WTC11 (cell line): ENCODE data around the gene ERMP1.

ENCODE experiments used
- AFF4 ChIP-seq: sonication (generic); formaldehyde crosslinking; IDR thresholded peaks from 2 replicates; pipeline ENCODE4 v1.8.1; 2023; ENCODE audit warnings: mild to moderate bottlenecking, missing genetic modification reagents, borderline replicate concordance
- ATF3 ChIP-seq: sonication (generic); formaldehyde crosslinking; conservative IDR thresholded peaks from 2 replicates; pipeline ENCODE4 v1.8.1; 2022; ENCODE audit warnings: mild to moderate bottlenecking, missing genetic modification reagents
- ATF6 ChIP-seq: sonication (generic); formaldehyde crosslinking; IDR thresholded peaks from 2 replicates; pipeline ENCODE4 v1.8.1; 2023; ENCODE audit warnings: mild to moderate bottlenecking, missing genetic modification reagents
- CBFB ChIP-seq: sonication (generic); formaldehyde crosslinking; IDR thresholded peaks from 2 replicates; pipeline ENCODE4 v1.8.1; 2022; ENCODE audit warnings: mild to moderate bottlenecking, low read depth, missing genetic modification reagents
- CTCF ChIP-seq: fragments of 200-600 bp; IDR thresholded peaks from 2 replicates; pipeline ENCODE4 v1.8.0; 2022; ENCODE audit warnings: antibody characterized with exemption
- E2F4 ChIP-seq: sonication (generic); formaldehyde crosslinking; IDR thresholded peaks from 2 replicates; pipeline ENCODE4 v1.8.1; 2022; ENCODE audit warnings: low read depth, mild to moderate bottlenecking, moderate library complexity, missing genetic modification reagents, borderline replicate concordance
- GABPB1 ChIP-seq: sonication (generic); formaldehyde crosslinking; IDR thresholded peaks from 2 replicates; pipeline ENCODE4 v1.8.1; 2023; ENCODE audit warnings: mild to moderate bottlenecking, missing genetic modification reagents
- GRHL2 ChIP-seq: fragments of 250-450 bp; sonication (Bioruptor Pico); IDR thresholded peaks from 2 replicates; pipeline ENCODE4 v1.8.0; 2022; ENCODE audit warnings: mild to moderate bottlenecking, moderate library complexity; ENCODE audit not compliant: insufficient replicate concordance, severe bottlenecking
- KAT7 ChIP-seq: sonication (generic); formaldehyde crosslinking; IDR thresholded peaks from 2 replicates; pipeline ENCODE4 v1.8.1; 2023; ENCODE audit warnings: missing genetic modification reagents, mild to moderate bottlenecking, borderline replicate concordance
- ZNF138 ChIP-seq: sonication (generic); formaldehyde crosslinking; conservative IDR thresholded peaks from 2 replicates; pipeline ENCODE4 v1.8.1; 2022; ENCODE audit warnings: mild to moderate bottlenecking, moderate library complexity, missing genetic modification reagents
- ZNF219 ChIP-seq: sonication (generic); formaldehyde crosslinking; IDR thresholded peaks from 2 replicates; pipeline ENCODE4 v1.8.0; 2023; ENCODE audit warnings: missing genetic modification reagents, mild to moderate bottlenecking, borderline replicate concordance
- TF ChIP-seq, protein P1 (sequence below): sonication (generic); formaldehyde crosslinking; IDR thresholded peaks from 2 replicates; pipeline ENCODE4 v1.8.1; 2022; ENCODE audit warnings: mild to moderate bottlenecking, missing genetic modification reagents, moderate library complexity, borderline replicate concordance
- TF ChIP-seq, protein P2 (sequence below): sonication (generic); formaldehyde crosslinking; IDR thresholded peaks from 2 replicates; pipeline ENCODE4 v1.8.1; 2022; ENCODE audit warnings: missing genetic modification reagents, borderline replicate concordance

GRCh38 chr9:5851445-5851844 lies 18.5 kb upstream of the ERMP1 start:
- TF ChIP-seq, protein P1, sequence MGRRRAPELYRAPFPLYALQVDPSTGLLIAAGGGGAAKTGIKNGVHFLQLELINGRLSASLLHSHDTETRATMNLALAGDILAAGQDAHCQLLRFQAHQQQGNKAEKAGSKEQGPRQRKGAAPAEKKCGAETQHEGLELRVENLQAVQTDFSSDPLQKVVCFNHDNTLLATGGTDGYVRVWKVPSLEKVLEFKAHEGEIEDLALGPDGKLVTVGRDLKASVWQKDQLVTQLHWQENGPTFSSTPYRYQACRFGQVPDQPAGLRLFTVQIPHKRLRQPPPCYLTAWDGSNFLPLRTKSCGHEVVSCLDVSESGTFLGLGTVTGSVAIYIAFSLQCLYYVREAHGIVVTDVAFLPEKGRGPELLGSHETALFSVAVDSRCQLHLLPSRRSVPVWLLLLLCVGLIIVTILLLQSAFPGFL = no peak
- TF ChIP-seq CTCF = no peak
- no peak for TF ChIP-seq ATF3
- no peak for TF ChIP-seq E2F4 (CRISPR knock-in tag)
- TF ChIP-seq ZNF219 (CRISPR knock-in tag) = no peak
- no peak for TF ChIP-seq GABPB1 (CRISPR knock-in tag)
- no peak for TF ChIP-seq ZNF138
- TF ChIP-seq GRHL2 (CRISPR knock-in tag) = no peak
- TF ChIP-seq AFF4 (CRISPR knock-in tag) = no peak
- no peak for TF ChIP-seq CBFB (CRISPR knock-in tag)
- TF ChIP-seq ATF6 = no peak
- TF ChIP-seq KAT7 (CRISPR knock-in tag) = no peak
- TF ChIP-seq, protein P2, sequence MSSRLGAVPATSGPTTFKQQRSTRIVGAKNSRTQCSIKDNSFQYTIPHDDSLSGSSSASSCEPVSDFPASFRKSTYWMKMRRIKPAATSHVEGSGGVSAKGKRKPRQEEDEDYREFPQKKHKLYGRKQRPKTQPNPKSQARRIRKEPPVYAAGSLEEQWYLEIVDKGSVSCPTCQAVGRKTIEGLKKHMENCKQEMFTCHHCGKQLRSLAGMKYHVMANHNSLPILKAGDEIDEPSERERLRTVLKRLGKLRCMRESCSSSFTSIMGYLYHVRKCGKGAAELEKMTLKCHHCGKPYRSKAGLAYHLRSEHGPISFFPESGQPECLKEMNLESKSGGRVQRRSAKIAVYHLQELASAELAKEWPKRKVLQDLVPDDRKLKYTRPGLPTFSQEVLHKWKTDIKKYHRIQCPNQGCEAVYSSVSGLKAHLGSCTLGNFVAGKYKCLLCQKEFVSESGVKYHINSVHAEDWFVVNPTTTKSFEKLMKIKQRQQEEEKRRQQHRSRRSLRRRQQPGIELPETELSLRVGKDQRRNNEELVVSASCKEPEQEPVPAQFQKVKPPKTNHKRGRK (CRISPR knock-in tag) = no peak
